GM12891 (cell line): ENCODE data around the gene GPR108.

Experiments used
- POLR2A ChIP-seq: IDR thresholded peaks from 2 replicates; pipeline ENCODE4 v1.6.1; 2011; ENCODE audit warnings: low read depth, low read length, control low read depth
- TAF1 ChIP-seq: IDR thresholded peaks from 2 replicates; pipeline ENCODE4 v1.6.1; 2011; ENCODE audit warnings: low read depth, low read length, control low read depth

DNA sequence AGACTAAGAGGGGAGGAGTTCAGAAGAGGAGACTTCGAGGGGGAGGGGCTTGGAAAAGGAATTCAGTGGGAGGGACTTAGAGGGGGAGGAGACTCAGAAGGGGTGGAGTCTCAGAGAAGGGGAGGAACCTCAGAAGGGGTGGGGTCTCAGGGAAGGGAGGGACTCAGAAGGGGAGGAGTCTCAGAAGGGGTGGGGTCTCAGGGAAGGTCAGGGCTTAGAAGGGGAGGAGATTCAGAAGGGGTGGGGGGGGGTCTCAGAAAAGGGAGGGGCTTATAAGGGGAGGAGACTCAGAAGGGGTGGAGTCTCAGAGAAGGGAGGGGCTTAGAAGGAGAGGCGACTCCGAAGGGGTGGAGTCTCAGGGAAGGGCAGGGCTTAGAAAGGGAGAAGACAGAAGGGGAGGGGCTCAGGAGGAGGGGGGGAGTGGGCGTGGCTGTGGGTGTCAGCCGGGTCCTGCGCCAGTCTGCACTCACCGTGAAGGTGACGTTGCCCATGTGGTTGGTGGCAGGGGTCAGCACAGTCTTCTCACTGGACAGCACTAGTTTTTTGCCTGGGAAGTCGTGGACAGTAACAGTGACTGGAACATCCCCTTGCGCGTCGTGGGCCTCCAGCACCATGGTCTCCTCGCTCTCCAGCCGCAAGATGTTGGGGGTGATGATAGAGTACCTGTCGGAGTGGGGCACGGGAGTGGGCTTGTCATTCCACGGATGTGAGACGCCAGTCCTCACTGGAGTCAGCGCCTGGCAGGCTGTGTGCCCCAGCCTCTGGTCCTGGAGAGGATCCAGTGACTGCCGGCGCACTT, 18.4 kb downstream of the GPR108 start:
- no peak for TF ChIP-seq POLR2A
- TF ChIP-seq TAF1: no peak
